GM12801 (cell line): ENCODE results near the gene PSMB4.

Experiments used
- TF ChIP-seq, protein P1 (sequence below): IDR thresholded peaks from one replicate; pipeline ENCODE4 v1.5.1; 2011; ENCODE audit warnings: control low read depth; ENCODE audit not compliant: insufficient read length; ENCODE audit errors: extremely low read depth

PSMB4 gene

DNA sequence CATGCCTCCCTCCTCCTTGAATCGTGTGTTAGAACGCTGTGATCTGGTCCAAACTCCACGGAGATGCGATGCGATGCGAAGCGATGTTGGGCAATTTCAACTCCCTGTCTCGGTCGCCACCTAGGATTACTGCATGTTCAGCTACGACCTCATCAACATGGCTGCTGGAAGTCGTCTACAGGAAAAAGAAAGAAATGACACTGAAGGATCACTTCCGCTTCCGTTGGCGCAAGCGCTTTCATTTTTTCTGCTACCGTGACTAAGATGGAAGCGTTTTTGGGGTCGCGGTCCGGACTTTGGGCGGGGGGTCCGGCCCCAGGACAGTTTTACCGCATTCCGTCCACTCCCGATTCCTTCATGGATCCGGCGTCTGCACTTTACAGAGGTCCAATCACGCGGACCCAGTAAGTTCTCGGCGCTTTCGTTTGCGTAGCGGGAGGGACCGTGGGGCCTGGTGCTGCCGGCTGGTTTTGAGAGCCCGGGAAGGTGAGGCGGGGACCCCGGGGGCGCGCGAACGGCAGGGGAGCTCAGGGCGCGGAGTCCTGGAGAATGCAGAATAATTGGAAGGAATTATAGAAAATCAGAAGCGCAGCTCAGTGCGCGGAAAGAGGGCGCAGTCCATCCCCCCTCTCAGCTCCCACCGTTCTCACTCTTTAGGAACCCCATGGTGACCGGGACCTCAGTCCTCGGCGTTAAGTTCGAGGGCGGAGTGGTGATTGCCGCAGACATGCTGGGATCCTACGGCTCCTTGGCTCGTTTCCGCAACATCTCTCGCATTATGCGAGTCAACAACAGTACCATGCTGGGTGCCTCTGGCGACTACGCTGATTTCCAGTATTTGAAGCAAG, at the start of gene PSMB4:
PSMB4 (plus strand) TSS at position 250 of the 848 bp plus-strand sequence; CDS start at position 265, 15 bp downstream.
- TF ChIP-seq, protein P1, sequence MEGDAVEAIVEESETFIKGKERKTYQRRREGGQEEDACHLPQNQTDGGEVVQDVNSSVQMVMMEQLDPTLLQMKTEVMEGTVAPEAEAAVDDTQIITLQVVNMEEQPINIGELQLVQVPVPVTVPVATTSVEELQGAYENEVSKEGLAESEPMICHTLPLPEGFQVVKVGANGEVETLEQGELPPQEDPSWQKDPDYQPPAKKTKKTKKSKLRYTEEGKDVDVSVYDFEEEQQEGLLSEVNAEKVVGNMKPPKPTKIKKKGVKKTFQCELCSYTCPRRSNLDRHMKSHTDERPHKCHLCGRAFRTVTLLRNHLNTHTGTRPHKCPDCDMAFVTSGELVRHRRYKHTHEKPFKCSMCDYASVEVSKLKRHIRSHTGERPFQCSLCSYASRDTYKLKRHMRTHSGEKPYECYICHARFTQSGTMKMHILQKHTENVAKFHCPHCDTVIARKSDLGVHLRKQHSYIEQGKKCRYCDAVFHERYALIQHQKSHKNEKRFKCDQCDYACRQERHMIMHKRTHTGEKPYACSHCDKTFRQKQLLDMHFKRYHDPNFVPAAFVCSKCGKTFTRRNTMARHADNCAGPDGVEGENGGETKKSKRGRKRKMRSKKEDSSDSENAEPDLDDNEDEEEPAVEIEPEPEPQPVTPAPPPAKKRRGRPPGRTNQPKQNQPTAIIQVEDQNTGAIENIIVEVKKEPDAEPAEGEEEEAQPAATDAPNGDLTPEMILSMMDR: no peak

DNA sequence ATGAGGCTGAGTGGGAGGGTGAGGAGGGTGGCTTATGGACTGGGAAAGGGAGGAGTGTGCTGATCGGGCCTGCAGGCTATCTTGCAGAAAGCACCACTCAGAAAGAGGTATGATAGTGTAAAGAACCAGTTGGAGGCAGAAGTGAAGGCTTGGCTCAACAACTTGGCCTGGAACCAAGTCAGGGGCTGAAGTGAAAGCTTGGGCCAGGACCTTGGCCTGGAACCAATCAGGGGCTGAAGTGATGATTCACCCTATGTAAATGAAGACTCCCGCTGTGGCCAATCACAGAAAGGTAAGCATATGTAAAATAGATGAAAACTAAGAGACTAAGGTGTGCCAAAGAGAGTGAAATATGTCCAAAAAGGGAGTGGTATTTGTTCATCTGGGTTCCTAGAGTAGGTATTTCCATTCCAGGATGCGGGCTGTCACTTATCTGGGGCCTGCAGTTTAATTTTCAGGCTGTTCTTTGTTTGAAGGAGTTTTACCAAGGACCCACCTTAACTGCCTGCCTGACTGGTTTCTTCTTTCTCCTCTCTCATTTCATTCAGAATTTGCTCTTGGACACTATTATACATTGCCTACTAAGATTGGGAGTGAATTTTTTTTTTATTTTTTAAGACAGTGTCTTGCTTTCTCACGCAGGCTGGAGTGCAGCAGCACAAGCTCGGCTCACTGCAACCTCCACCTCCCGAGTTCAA, 47.2 kb upstream of the PSMB4 start:
- TF ChIP-seq, protein P1: no peak

DNA sequence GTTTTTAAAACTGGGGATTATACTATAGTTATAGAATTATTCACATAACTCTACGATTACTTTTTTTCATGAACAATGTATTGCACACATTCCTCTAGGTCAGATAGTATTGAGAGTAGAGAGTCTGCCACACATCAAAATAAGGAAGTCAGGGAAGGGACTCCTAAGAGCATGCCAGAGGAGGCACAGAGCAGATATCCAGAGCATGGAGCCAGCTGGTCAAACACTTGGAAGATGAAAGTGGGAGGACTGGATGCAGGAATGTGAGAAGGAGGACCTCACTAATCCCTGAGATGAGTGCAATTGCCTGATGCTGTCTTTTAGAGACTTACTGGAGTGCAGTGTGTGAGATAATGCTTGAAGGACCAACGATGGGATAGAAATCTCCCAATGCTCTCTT, 42.7 kb upstream of the PSMB4 start:
- TF ChIP-seq, protein P1: no peak

DNA sequence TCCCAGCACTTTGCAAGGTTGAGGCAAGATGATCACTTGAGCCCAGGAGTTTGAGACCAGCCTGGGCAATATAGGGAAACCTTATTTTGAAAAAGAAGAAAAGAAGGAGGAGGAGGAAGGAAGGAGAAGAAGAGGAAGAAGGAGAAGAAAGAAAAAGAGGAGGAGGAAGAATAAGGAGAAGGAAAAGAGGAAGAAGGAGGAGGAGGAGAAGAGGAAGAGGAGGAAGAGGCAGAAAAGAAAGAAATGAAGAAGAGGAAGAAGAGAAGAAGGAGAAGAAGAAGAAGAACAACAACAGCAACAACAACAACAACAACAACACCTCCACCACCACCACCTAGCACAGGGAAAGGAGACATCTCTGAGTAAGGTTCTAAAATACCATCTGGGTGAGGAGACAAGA, 37.5 kb upstream of the PSMB4 start:
- TF ChIP-seq, protein P1: no peak

DNA sequence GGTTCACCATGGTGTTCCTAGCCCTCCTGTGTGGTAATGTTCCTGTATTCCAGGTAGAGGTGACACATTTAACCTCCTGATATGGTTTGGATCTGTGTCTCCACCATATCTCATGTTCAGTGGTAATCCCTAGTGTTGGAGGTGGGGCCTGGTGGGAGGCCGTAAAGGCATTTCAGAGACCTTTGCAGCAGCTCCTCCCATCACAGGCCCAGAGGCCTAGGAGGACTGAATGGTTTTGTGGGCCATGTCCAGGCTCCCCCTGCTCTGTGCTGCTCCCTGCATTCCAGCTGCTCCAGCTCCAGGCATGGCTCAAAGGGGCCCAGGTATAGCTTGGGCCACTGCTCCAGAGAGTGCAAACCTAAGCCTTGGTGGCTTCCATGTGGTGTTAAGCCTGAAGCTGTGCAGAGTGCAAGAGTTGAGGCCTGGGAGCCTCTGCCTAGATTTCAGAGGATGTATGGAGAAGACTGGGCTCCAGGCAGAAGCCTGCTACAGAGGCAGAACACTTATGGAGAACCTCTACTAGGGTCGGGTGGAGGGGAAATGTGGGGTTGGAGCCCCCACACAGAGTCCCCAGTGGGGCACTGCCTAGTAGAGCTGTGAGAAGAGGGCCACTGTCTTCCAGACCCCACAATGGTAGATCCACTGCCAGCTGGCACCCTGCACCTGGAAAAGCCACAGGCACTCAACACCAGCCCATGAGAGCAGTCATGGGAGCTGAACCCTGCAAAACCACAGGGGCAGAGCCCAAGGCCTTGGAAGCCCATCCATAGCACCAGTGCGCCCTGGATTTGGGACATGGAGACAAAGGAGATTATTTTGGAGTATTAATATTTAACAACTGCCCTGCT, 36.8 kb upstream of the PSMB4 start:
- TF ChIP-seq, protein P1: no peak

DNA sequence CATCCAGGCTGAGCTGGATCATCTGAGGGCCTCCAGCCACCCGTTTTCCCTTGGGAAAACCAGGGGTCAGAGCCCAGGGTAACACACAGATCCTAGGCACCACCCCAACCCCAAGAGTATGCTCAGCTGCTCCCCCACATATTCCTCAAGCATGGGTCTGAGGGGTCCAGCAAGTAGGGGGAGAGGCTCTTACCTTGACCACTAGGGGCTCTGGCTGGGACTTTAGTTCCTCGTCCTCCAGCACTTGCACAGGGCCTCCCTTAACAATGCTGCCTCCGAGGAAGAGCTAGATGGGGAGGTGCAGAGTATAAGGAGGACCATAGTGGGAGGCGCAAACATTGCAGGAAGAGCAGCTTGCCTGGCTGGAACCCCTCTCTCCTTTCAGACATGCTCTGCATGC, 34.4 kb upstream of the PSMB4 start:
- TF ChIP-seq, protein P1: no peak

DNA sequence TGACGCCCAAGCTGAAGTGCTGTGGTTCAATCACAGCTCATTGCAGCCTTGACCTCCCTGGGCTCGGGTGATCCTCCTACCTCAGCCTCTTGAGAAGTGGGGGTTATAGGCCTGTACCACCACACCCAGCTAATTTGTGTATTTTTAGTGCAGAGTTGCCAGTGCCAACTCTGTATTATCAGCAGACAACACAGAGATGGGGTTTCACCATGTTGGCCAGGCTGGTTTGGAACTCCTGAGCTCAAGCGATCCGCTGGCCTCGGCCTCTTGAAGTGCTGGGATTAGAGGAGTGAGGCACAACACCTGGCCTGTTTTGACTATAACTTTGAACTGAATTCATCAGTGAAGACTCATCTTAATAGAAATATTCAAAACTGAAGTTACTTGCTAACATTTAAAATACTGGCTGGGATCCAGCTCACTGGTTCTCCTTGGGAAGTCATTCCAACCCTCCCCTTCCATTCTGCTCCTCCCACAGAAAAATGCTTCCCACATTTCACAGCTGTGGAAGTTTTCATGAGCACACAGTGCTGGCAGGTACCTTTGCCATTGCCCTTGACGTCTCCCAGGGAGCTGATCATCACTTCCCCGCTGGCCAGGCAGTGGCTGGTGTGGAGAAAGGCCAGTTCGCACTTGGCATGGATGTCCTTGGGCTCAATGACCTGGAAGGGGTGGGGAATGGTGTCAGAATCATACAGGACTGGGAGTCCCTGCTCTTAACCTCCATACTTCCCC, 31.5 kb upstream of the PSMB4 start:
- TF ChIP-seq, protein P1: no peak
